PC-3 (cell line): ENCODE measurements around the gene PDGFC. TPM values are rescaled to one million over a fixed set of nuclear protein-coding genes. Genes with fewer than 3 reads are reported as not detected.
A peak's percentile ranks its signal among the peaks of the same experiment; 100 is the strongest.

ENCODE experiments used
- ATAC-seq: fragments of 200-7000 bp; cut with Tn5 transposase; 2 replicates; pipeline ENCODE4 v1.9.1; 2020; ENCODE audit warnings: mild to moderate bottlenecking, moderate library complexity
- BruUV-seq: library from RNA; stranded (reverse); fragments of 400-500 nt; replicated peaks from 2 replicates; lab custom pipeline; 2021; lab: Mats Ljungman, UMichigan
- CTCF ChIA-PET: fragments of 300-600 bp; sonication (Branson Sonifier 250); formaldehyde crosslinking; loops from one replicate; lab custom pipeline; 2022; ENCODE audit warnings: antibody characterized with exemption; lab: Charles Lee
- POLR2A ChIA-PET: fragments of 300-600 bp; sonication (Branson Sonifier 250); formaldehyde crosslinking; loops from one replicate; lab custom pipeline; 2022; ENCODE audit warnings: antibody characterized with exemption; ENCODE audit not compliant: unreplicated experiment; lab: Charles Lee
- DNase-seq: peaks from one replicate; pipeline ENCODE4 v3.0.0-alpha.2; 2015
- H2AFZ ChIP-seq: fragments of 300-600 bp; sonication (generic); 2 replicates; pipeline ENCODE4 v1.6.0; 2016; ENCODE audit warnings: antibody characterized with exemption, low read length
- H3F3A ChIP-seq: fragments of 300-600 bp; sonication (generic); one replicate; pipeline ENCODE4 v1.6.0; 2017; ENCODE audit warnings: antibody characterized with exemption, low read length, control low read depth, mild to moderate bottlenecking; ENCODE audit not compliant: unreplicated experiment
- H3K27ac ChIP-seq: fragments of 300-600 bp; sonication (generic); 2 replicates; pipeline ENCODE4 v1.5.1; 2016; ENCODE audit warnings: mild to moderate bottlenecking, low read length
- H3K27me3 ChIP-seq: fragments of 300-600 bp; sonication (generic); 2 replicates; pipeline ENCODE4 v1.6.1; 2016; ENCODE audit warnings: low read length, mixed read lengths
- H3K36me3 ChIP-seq: fragments of 300-600 bp; sonication (generic); 2 replicates; pipeline ENCODE4 v1.6.1; 2016; ENCODE audit warnings: low read depth, mixed run types, low read length, mixed read lengths
- H3K4me1 ChIP-seq: fragments of 300-600 bp; sonication (generic); 2 replicates; pipeline ENCODE4 v1.5.1; 2016; ENCODE audit warnings: low read length; ENCODE audit not compliant: insufficient read depth
- H3K4me2 ChIP-seq: fragments of 300-600 bp; sonication (generic); 2 replicates; pipeline ENCODE4 v1.6.0; 2016; ENCODE audit warnings: low read length
- H3K4me3 ChIP-seq: fragments of 300-600 bp; sonication (generic); 2 replicates; pipeline ENCODE4 v1.5.1; 2016; ENCODE audit warnings: mild to moderate bottlenecking, low read length, mixed read lengths
- H3K79me2 ChIP-seq: fragments of 300-600 bp; sonication (generic); 2 replicates; pipeline ENCODE4 v1.6.1; 2017; ENCODE audit warnings: low read length, mixed read lengths
- H3K9ac ChIP-seq: fragments of 300-600 bp; sonication (generic); 2 replicates; pipeline ENCODE4 v1.6.0; 2016; ENCODE audit warnings: mild to moderate bottlenecking, low read length
- H3K9me2 ChIP-seq: fragments of 300-600 bp; sonication (generic); replicated peaks from 2 replicates; pipeline ENCODE4 v1.6.1; 2016; ENCODE audit warnings: mixed run types, low read length, mixed read lengths
- H3K9me3 ChIP-seq: fragments of 300-600 bp; sonication (generic); 2 replicates; pipeline ENCODE4 v1.6.1; 2016; ENCODE audit warnings: low read length, mixed read lengths
- H4K20me1 ChIP-seq: fragments of 300-600 bp; sonication (generic); 2 replicates; pipeline ENCODE4 v1.6.1; 2016; ENCODE audit warnings: low read length, mixed read lengths
- CTCF ChIP-seq: fragments of 300-600 bp; sonication (generic); conservative IDR thresholded peaks from 2 replicates; pipeline ENCODE4 v1.5.1; 2017; ENCODE audit warnings: antibody characterized with exemption, low read depth, mild to moderate bottlenecking, low read length
- EZH2 ChIP-seq: fragments of 300-600 bp; sonication (generic); IDR thresholded peaks from one replicate; pipeline ENCODE4 v1.6.1; 2017; ENCODE audit warnings: antibody characterized with exemption, mild to moderate bottlenecking, low read length; ENCODE audit not compliant: unreplicated experiment
- EZH2phosphoT487 ChIP-seq: fragments of 300-600 bp; sonication (generic); IDR thresholded peaks from 2 replicates; pipeline ENCODE4 v1.6.1; 2018; ENCODE audit warnings: mild to moderate bottlenecking, antibody characterized with exemption, low read length, borderline replicate concordance
- intact Hi-C: fragments of 100-400 bp; cut with micrococcal nuclease; formaldehyde crosslinking; loops from 2 replicates; pipeline ENCODE4 v1.9.0; 2023
- total RNA-seq: library from RNA; depleted of rRNA; stranded (reverse); fragments of >200 nt; gene quantifications from 2 replicates; pipeline ENCODE4 v1.2.3, GENCODE V29; 2014

Gene PDGFC
- total RNA-seq, 1 experiment from 2014 or later = 23.0 TPM

- TF ChIP-seq CTCF = no peak
- no peak for TF ChIP-seq EZH2
- no peak for TF ChIP-seq EZH2phosphoT487
- Histone ChIP-seq H3K4me1 (peaks cover 53% of the 10 kb centered on the region), H3K9ac (no peak overlapping the region), H4K20me1 (no peaks in the 10 kb centered on the region), H3K9me2 (no peaks in the 10 kb centered on the region), H3K79me2 (no peaks in the 10 kb centered on the region), H3K27ac (peak overlapping the region; percentile 57), H3F3A (no peaks in the 10 kb centered on the region), H3K4me2 (peak overlapping the region; percentile 74), H3K9me3 (no peaks in the 10 kb centered on the region), H2AFZ (peak overlapping the region; percentile 25), H3K27me3 (no peaks in the 10 kb centered on the region), H3K36me3 (no peaks in the 10 kb centered on the region), H3K4me3 (peak overlapping the region; percentile 50)
- POLR2A ChIA-PET = interaction anchor here (0.6 kb wide), 1 partner anchor 28 kb away, joined by 3 read pairs; no protein-coding TSS in a partner anchor
- ATAC-seq = peak; percentile 83
- intact Hi-C loops = loop anchor here (5.0 to 10.0 kb wide), 2 partner anchors 197 to 294 kb away; no protein-coding TSS in a partner anchor
- no TSS peak for BruUV-seq
- CTCF ChIA-PET = interaction anchor here (1.0 kb wide), 1 partner anchor 198 kb away, joined by 3 read pairs; no protein-coding TSS in a partner anchor
- peak; percentile 85 for DNase-seq
These were observed 200.3 kb downstream of the PDGFC start for GRCh38 chr4:156771171-156771837.

- ATAC-seq = no peak
- BruUV-seq = no TSS peak
- Histone ChIP-seq H3K4me1 (peaks cover 50% of the 10 kb centered on the region), H3K27me3 (no peaks in the 10 kb centered on the region), H3F3A (no peaks in the 10 kb centered on the region), H3K36me3 (no peaks in the 10 kb centered on the region), H3K9ac (no peak overlapping the region), H2AFZ (no peak overlapping the region), H4K20me1 (no peaks in the 10 kb centered on the region), H3K9me3 (no peaks in the 10 kb centered on the region), H3K9me2 (no peaks in the 10 kb centered on the region), H3K4me2 (peak overlapping the region; percentile 31), H3K27ac (no peak overlapping the region), H3K79me2 (no peaks in the 10 kb centered on the region), H3K4me3 (no peak overlapping the region)
- intact Hi-C loops = loop anchor here (5.0 to 10.0 kb wide), 2 partner anchors 195 to 293 kb away; no protein-coding TSS in a partner anchor
- TF ChIP-seq CTCF = no peak
- no peak for TF ChIP-seq EZH2phosphoT487
- no peak for TF ChIP-seq EZH2
- DNase-seq = no peak
- POLR2A ChIA-PET = no interaction called here
- CTCF ChIA-PET = no interaction called here
These were observed 201.5 kb downstream of the PDGFC start for GRCh38 chr4:156770140-156770539.

- H3K27ac ChIP-seq = no peak overlapping the region
- H3K36me3 ChIP-seq = no peaks in the 10 kb centered on the region
- ATAC-seq (no peak), DNase-seq (no peak)
- H3K4me1 ChIP-seq = peaks cover 29% of the 10 kb centered on the region
- no peak overlapping the region for H3K4me3 ChIP-seq
- TF ChIP-seq EZH2phosphoT487 (no peak), EZH2 (no peak), CTCF (no peak)
- no peak overlapping the region for H3K9ac ChIP-seq
- no peaks in the 10 kb centered on the region for H3K9me2 ChIP-seq
- CTCF ChIA-PET = no interaction called here
- H3K27me3 ChIP-seq = no peaks in the 10 kb centered on the region
- H3F3A ChIP-seq = no peaks in the 10 kb centered on the region
- no peaks in the 10 kb centered on the region for H3K9me3 ChIP-seq
- intact Hi-C loops = no loop called here
- no peak overlapping the region for H2AFZ ChIP-seq
- POLR2A ChIA-PET = no interaction called here
- H3K79me2 ChIP-seq = no peaks in the 10 kb centered on the region
- no TSS peak for BruUV-seq
- no peak overlapping the region for H3K4me2 ChIP-seq
- no peaks in the 10 kb centered on the region for H4K20me1 ChIP-seq
These were observed 203.6 kb downstream of the PDGFC start for GRCh38 chr4:156767911-156768415.
